GM19240 (cell line): ENCODE results near the gene BHLHE23.
A peak's percentile ranks its signal among the peaks of the same experiment; 100 is the strongest.

ENCODE experiments used
- DNase-seq: peaks from one replicate; pipeline ENCODE4 v3.0.0; 2011; ENCODE audit warnings: low spot score; ENCODE audit not compliant: insufficient read length

The BHLHE23 gene

DNA sequence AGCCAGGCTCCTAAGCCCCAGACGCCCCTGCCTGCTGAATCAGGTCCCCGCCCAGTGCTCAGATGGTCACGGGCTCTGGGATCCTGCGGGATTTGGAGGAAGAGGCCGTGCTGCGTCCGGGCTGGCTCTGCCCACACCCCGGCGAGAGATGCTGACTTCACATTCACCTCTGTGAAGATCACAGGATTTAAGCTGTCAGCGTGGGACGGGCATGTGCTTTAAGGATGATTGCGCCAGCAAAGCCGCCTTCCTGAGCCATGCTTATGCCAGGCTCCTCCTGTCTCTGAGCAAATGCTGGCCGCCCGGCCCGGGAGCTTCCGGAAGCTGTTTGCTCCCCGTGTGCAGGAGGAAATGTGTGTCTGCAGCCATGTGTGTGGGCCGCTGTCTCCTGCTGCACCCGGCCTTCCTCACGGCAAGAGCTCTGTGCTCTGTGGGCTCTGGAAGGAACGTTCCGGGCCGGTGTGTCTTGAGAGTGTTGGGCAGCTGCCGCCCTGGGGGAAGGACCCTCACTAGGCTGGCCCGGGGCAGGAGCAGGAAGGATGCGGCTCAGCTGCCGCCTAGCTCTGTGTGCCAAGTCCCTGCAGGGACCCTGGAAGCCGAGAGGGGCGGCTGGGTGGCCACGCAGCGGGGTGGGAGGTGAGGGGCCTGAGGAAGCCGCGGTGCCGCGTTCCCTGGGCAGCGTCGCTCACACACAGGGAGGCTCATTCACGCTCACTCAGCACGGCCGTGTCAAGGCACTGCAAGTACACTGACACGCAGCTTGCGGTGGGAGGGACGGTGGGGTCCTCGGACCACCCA lies 19.0 kb upstream of the BHLHE23 start:
- no peak for DNase-seq

DNA sequence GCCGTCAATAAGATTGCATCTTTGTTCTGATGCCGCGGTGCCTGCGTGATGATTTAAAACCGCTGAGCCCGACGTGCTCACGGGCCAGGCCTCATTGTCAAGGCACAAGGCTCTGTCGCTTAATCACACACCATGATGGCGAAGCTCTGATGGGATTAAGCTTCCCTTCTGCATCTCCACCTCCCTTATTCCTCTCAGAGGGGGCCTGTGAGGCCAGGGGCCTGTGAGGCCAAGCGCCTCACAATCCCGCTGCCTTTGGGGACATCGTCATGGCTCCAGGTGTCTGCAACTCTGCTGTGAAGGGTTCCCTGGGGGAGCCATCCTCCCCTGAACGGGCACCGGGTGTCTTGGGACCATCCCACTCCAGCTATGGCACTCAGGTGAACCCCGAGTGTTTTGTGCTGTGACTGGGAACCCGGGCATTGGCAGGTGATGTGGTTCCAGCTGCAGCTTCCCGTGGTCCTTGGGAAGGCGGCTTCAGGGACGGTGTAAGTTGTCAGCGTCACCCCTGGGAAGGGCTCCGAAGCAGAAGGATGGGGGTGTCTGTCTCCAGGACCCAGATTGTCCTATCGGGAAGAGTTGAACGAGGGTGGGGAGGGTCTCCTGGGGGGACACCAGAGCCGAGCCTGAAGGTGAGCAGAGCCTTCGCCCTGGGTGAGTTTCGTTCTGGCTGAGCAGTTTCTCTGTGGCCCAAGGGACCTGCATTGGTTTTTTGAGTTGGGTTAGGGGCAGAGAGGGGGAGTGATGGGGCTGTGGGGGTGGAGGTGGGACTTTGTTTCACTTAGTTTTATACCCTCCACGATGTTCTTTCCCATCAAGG lies 18.0 kb upstream of the BHLHE23 start:
- no peak for DNase-seq

DNA sequence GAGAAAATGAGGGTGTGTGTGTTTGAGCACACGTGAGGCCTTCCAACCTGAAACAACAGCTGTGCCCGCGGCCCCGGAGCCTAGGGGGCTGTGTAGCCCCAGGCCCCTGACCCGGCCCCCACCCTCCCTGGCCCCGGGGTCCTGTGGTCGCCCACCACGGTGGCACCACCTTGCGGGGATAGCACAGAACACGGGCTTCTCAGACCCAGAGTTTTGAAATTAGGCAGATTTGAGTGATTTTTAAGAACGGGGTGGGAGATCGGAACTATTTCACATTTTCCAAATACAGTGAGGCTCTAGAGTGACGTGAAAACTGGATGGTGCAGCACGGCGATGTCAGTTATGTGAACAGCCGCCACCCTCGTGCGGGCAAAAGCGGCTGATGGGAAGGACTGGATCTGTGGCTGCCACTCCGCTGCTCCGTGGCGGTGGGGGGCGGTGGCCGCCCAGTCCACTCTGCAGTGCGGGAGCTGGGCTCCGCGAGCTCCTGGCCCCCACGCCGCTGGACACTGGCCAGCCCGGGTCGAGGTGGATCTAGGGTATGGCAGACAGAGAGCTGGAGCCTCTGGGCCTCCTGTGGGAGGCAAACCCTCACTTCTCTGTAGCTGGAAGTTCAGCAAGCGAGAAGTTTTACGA lies 17.3 kb upstream of the BHLHE23 start:
- no peak for DNase-seq

DNA sequence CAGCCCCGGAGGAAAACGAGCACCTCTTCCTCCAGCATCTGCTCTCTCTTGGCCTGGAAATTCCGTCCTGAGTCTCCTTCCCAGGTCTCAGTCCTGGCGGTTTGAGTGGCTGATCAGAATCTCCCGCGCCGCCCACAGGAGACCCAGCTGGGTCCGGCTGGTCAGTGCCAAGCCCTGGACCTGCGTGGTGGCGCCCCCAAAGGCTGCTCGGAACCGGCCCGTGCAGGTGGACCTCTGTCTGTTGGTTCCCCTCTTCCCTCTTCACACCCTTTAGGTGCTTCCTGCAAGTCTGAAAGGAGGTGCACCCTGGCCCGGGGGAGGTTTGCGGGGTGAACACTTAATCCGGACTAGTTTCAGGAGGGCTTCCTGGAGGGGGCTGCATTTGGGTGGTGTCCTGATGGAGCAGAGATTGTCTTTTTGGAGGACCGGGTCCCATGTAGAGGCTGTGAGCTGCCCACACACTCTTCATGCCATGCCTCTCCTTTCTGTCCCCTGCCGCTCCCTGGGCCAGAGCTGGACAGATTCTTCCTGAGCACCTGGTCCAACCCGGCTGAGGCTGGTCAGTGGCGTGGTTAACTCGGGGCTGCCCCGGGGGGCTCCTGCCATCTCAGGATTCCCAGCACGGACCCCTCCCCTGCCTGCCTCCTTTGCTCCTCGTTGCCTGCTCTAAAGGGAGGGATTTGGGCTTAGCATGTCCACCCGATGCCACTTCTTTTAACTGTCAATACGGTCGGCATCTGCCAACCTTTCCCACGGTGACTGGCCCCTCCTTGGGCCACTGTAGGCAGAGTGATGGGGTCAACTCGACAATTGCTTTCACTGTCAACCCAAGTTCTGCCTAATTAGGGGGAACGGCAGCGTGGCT lies 16.5 kb upstream of the BHLHE23 start:
- DNase-seq, result no peak

DNA sequence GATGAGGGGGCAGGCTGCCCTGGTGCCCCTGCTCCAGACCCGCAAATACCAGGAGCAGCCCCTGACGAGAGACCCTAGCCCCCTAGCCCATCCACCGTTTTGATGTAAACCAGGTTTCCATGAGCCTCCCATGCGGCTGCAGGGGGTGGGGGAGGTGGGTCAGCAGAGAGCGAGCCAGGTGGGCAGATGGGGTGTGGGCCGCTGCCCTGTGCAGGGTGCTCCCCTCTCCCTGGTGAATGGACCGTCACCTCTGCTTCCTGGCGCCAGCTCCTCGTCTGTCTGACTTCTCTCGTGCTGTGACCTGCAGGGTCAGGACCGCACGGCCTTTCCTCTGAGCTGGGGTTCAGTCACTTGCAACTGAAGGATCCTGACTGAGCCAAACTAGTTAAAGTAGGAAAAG lies 15.7 kb upstream of the BHLHE23 start:
- no peak for DNase-seq

DNA sequence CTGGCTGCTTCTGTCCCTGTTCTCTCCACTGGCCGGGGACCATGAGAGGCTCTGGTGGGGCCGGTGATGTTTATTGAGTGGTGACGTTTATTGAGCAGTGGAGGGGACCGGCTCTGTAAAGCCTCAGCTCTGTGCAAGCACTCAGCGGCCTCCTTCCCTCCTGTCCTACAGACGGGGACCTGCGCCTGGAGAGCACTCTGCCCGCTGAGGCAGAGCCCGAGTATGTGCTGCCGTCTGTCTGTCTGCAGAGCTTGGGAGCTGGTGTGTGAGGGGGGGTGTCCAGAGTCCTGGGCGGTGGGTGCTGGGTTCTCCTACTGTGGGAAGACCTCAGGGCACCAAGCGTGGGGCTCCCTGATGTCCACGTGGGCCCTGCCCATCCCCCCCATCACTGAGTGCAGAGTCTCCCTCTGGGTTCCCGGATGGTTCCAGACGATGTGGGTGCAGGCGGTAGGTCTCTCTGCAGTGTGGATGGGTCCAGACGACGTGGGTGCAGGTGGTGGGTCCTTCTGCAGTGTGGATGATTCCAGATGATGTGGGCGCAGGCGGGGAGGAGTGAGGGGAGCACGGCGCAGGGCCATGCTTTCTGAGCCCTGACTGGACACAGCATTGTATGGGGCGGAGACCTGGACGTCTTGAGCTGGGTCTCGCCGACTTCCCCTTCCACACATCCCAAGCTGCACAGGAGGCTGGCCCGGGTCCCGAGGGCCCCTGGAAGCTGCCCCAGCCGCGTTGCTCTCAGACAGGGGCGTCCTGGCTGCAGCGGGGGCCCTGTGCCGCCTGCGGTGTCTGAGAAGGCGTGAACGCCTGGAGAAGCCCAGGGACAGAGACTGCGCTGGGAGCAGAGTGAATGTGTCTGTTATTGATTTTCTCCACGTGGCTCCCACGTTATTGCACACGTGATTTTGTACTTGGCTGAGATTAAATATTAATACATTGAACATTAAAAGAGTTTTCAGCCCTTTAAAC lies 14.9 kb upstream of the BHLHE23 start:
- DNase-seq, result no peak

DNA sequence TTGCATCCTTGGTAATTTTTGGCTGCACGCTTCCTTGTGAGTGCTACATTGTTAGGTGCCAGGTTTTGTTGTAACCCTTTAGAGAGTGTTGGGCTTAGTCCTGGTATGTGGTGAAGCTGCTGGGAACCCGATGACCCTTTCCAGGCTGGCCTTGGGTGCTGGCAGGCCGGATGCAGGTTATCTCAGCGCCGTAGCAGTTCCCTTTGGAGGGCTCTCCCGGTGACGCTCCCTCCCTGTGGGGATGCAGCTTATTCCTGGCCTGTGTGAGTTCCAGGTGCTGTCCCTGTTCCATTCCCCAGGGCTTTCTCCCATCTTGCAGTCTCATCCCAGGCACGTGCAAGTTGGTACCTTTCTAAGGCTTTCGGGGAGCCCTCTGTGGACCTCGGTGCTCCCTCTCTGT lies 13.9 kb upstream of the BHLHE23 start:
- DNase-seq, result no peak

DNA sequence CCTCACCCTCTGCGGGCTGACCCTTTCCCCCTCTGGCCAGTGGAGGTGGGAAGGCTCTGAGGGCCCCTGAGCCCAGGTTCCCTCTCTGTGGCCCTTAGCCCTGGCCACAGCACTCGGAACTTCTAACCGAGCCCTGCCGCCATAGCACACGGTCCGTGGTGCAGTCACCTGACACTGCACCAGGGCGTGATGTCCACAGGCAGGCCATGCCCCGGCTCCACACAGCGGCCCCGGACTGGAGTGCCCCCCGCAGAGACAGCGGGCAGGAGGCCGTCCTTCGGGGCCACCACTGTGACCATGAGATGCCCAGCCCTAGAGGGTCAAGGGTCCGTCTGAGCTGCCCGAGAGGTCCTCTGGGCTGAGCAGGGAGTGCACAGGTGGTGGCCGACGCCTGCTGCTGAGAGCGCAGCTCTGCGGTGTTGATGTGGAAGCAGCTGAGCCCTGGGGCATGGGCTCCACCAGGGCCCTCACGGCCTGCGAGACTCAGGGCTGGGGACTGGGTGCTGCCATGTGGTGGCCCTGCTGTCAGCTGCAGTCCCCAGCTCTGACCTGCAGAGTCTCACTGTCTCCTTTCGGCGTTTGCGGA lies 11.2 kb upstream of the BHLHE23 start:
- no peak for DNase-seq

DNA sequence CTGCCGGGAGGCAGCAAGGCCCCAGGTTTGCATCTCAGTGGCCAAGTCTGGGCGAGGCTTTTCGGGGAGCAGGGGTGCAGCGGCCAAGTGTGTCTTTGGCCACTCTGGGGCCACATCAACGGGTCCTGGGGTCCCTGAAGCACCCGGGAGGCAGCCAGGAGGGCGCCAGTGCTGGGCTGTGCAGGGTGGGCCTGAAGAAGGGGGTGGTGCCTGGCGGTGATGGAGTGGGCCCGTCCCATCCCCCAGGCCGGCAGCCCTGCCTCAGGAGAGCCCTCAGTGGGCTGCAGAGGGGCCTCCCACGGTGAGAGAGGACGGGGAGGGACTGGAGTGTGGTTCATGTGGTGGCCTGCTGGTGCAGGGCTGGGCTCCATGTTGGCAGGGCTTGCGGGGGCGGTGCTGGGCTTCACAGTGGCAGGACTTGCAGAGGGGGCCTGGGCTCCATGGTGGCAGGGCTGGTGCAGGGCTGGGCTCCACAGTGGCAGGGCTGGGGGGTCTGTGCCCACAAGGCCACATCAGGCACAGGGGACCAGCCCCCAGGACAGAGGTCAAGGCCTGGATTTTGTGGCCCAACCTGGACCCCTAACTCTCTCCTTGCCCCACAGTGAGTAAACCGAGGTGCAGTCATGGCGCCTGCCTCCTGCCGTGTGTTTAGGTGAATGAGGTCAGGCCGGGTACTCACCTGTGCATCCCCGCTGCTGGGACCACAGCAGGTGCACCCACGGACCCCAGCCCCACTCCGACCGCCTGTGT lies 10.5 kb upstream of the BHLHE23 start:
- no peak for DNase-seq

DNA sequence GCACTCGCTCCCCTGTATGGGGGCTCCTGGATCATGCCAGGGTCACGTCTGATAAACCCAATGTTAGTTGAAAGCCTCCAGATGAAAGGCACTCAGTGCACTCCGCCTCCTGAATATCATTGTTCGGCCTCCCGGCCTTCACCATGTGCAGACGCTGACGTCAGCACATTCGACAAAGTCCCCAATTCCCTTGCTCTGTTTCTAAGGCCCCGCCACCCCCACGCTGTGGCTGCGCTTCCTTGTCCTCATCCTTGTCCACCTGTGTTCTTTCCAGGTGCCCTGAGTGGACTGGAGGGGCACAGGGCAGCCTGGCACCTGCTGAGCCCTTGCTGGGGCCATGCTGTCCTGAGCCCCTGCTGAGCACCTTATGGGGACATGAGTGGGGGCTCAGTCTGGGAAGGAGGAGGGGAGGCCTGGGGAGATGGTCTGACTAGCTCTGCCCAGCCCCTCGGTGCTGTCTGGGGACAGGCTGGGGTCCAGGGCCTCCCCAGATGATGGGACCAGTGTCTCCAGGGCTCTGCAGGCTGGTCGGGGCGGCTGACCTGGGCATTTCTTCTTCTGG lies 9.8 kb upstream of the BHLHE23 start:
- no peak for DNase-seq

DNA sequence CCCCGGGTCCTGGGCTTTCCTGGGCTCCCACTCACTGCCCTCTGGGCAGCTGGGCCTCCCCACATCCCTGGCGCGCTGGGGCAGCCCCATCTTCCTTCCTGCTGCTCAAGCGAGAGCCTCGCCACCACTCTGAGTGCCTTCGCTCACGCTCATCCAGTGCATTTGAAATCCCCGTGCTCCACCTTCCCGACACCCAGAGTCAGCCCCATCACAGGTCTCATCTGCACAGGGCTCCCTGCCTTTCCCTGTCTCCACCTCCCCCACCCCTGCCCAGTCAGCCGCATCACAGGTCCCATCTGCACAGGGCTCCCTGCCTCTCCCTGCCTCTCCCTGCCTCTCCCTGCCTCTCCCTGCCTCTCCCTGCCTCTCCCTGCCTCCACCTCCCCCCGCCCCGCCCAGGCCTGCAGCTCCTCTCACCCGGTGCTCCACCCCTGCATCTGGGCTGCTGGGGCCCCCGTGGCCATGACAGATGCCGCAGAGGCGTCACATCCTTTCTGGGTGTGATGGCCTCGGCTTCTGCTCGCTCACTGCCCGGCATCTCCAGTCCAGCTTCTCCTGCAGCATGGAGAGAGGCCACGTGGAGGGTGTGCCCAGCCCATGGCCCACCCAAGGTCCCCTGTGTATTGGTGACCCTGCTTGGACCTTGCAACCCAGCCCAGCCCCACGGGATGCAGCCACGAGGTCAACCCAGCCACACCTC lies 9.0 kb upstream of the BHLHE23 start:
- no peak for DNase-seq

DNA sequence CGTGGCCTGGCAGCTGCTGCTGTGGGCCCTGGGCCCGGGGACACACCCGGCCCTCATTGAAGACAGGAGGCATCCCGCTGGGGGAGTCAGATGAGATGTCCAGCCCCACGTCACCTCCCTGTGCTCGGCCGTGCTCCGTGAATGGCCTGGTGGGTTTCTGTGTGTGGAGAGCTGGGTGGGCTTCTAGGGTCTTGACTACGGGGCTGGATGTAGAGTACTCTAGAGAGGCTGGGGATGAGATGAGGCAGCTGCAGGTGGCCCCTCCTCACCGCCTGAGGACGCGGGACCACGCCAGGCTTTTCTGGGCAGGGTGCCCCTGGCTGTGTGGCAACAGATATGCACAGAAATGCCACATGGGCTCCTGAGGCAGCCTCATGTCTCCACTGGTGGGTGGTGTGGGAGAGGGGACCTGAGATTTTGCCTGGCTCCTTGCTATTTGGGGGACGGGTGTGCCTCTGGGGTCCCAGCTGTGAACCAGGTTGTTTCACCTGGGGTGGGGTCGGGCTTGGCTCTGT lies 8.4 kb upstream of the BHLHE23 start:
- no peak for DNase-seq

DNA sequence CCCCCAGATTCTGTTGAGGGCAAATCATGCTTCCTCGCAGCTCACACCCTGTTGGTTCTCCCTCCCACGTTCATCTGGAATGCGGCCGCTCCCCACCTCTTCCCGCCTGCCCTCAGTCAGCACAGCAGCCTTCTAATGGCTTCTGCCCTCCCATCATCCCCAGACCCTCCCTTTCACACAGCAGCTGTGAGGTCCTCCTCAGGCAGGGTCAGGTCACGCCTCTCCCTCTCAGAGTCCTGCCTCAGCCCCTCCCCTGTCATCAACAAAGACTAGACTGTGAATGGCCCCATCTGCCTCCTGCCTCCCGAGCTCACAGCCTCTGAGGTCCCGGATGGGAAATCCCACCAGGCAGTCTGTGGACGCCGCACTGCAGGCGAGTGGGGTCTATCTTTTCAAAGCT lies 7.9 kb upstream of the BHLHE23 start:
- DNase-seq, result no peak

DNA sequence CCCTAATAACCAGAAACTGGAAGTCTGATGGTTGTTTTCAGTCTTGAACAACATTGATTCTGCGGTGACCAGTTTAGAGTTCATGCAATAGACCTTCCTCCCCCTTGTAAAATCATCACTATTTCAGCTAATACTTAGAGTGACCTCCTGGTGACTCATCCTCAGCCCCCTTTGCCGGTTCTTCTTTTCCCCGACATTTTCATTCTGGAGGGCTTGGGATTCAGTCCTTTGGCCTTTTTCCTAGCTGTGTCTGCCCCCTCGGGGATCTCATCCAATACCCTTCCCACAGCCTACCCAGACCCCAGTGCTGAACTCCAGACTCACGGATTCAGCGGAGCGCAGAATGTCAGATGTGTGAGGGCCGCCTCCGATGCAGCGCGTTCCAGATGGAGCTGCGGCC lies 7.5 kb upstream of the BHLHE23 start:
- DNase-seq, result no peak

DNA sequence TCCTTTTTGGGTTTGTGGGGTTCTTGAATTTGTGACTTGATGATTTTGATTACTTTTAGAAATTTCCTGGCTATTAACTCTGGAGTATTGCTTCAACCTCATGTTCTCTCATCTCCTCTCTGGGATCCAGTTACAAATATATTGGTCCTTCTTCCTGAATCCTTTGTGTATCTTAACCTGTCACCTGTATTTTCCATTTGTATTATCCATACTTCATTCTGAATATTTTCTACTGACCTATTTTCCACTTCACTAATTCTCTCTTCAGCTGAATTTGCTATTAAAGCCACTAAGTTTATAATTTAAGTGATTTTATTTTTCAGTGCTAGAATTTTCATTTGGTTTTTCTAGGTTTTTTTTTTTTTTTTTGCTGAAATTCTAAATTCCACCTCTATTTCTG lies 6.4 kb upstream of the BHLHE23 start:
- DNase-seq, result no peak

DNA sequence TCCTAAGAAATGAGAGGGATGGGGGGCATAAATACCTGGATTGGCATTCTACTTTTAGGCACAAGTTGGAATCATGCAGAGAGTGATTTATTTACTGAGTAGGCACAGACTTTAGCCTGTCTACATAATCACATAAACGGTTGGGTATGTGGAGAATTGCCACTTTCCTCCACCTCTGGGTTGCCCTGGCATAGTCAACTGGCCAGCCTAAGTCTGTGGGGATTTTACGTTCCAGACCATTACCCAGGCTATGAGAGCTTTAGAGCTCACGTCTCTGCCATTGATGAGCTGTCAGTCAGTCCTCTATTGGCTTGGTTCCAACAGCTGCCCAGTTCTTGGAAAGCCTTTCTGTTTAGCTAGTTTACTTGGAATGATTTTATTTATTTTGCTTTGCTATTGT lies 5.0 kb upstream of the BHLHE23 start:
- DNase-seq, result no peak

DNA sequence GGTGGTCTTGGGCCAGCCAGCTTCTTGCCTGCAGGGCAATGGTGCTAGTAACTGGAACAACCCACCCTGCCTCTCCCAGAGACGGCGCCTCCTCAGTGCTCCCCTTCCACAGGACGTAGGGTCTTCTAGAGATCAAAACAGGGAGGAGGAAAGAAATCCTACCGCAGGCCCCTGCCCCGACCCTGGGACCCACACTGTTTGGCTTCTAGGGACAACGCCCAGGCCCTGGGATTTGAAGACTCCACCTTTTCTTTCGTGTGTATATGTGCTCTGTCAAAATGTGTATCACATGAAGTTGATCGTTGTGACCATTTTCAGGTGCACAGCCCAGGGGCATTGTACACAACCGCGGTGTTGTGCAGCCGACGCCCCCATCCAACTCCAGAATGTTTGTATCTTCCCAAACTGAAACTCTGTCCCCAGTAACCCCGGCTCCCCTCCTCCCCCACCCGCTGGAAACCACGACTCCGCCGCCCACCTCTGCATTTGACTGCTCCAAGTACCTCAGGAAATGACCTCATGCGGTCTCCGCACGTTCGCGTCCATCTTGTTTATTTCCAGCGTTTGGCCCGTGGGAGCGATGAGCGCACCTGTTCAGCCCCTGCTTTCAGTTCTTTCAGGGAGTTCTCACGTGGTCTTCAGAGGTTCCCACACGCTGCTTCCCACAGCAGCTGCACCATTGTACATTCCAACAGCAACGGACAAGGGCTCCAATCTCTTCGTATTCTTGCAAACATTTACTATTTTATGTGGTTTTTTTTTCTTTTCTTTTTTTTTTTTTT lies 3.4 kb upstream of the BHLHE23 start:
- DNase-seq, result peak; percentile 95
